ENCODE measurements around the gene ETHE1.

GRCh38 chr19:43532571-43532961 is 5.6 kb upstream of the ETHE1 start:
- TF ChIP-seq CTCF (IDR thresholded peaks at IDR 0.05) (no peak), EP300 (IDR thresholded peaks at IDR 0.05) (no peak), POLR2A (IDR thresholded peaks at IDR 0.05; ENCODE audit: low read depth) (no peak), POLR2AphosphoS5 (IDR thresholded peaks at IDR 0.05) (no peak)
